WERI-Rb-1 (cell line): ENCODE results near the gene DPP4.

Source experiments
- DNase-seq: peaks from one replicate; pipeline ENCODE4 v3.0.0-alpha.2; 2020
- H3K27ac ChIP-seq: fragments of 250-450 bp; sonication (Bioruptor Pico); 2 replicates; pipeline ENCODE4 v1.5.1; 2020; ENCODE audit warnings: mild to moderate bottlenecking, moderate library complexity
- H3K27me3 ChIP-seq: fragments of 250-450 bp; sonication (Bioruptor Pico); 2 replicates; pipeline ENCODE4 v1.5.1; 2021; ENCODE audit warnings: mild to moderate bottlenecking, low read depth, moderate library complexity; ENCODE audit not compliant: insufficient read depth, severe bottlenecking
- H3K36me3 ChIP-seq: fragments of 250-450 bp; sonication (Bioruptor Pico); 2 replicates; pipeline ENCODE4 v1.5.1; 2020; ENCODE audit warnings: mild to moderate bottlenecking, moderate library complexity
- H3K4me3 ChIP-seq: 2 replicates; pipeline ENCODE4 v1.5.1; 2011; ENCODE audit warnings: low read depth, mild to moderate bottlenecking, control low read depth, low read length
- H3K9me3 ChIP-seq: fragments of 250-450 bp; sonication (Bioruptor Pico); 2 replicates; pipeline ENCODE4 v1.5.1; 2021; ENCODE audit warnings: mild to moderate bottlenecking, moderate library complexity; ENCODE audit not compliant: severe bottlenecking
- CTCF ChIP-seq: IDR thresholded peaks from 2 replicates; pipeline ENCODE4 v1.5.1; 2011; ENCODE audit warnings: low read depth, mild to moderate bottlenecking, control low read depth, inconsistent platforms, low read length

Gene DPP4

GRCh38 chr2:161975062-161975812 is 98.8 kb downstream of the DPP4 start:
- Histone ChIP-seq H3K27me3 (no peaks in the 10 kb centered on the region), H3K36me3 (no peaks in the 10 kb centered on the region), H3K4me3 (no peak overlapping the region), H3K27ac (no peak overlapping the region), H3K9me3 (no peaks in the 10 kb centered on the region)
- no peak for DNase-seq
- no peak for TF ChIP-seq CTCF

- no peak for DNase-seq
- Histone ChIP-seq H3K4me3 (no peak overlapping the region), H3K9me3 (no peaks in the 10 kb centered on the region), H3K27ac (no peak overlapping the region), H3K27me3 (no peaks in the 10 kb centered on the region), H3K36me3 (no peaks in the 10 kb centered on the region)
- TF ChIP-seq CTCF: no peak
These were observed 99.6 kb downstream of the DPP4 start for GRCh38 chr2:161974461-161974860.

- Histone ChIP-seq H3K4me3 (no peak overlapping the region), H3K27ac (no peak overlapping the region), H3K27me3 (no peaks in the 10 kb centered on the region), H3K9me3 (no peaks in the 10 kb centered on the region), H3K36me3 (no peaks in the 10 kb centered on the region)
- no peak for DNase-seq
- TF ChIP-seq CTCF: no peak
These were observed 101.1 kb downstream of the DPP4 start for GRCh38 chr2:161972866-161973265.

GRCh38 chr2:161972232-161972631 is 101.8 kb downstream of the DPP4 start:
- no peaks in the 10 kb centered on the region for H3K9me3 ChIP-seq
- DNase-seq: no peak
- no peak for TF ChIP-seq CTCF
- H3K36me3 ChIP-seq: no peaks in the 10 kb centered on the region
- no peaks in the 10 kb centered on the region for H3K27me3 ChIP-seq
- no peak overlapping the region for H3K27ac ChIP-seq
- no peak overlapping the region for H3K4me3 ChIP-seq

GRCh38 chr2:161971551-161971950 is 102.5 kb downstream of the DPP4 start:
- Histone ChIP-seq H3K4me3 (no peak overlapping the region), H3K27me3 (no peaks in the 10 kb centered on the region), H3K36me3 (no peaks in the 10 kb centered on the region), H3K9me3 (no peaks in the 10 kb centered on the region), H3K27ac (no peak overlapping the region)
- no peak for TF ChIP-seq CTCF
- no peak for DNase-seq

GRCh38 chr2:161969159-161969558 is 104.9 kb downstream of the DPP4 start:
- H3K36me3 ChIP-seq: no peaks in the 10 kb centered on the region
- no peak overlapping the region for H3K4me3 ChIP-seq
- no peak for TF ChIP-seq CTCF

More at GRCh38 chr2:161969159-161969558, 104.9 kb downstream of the DPP4 start:
- Histone ChIP-seq H3K27ac (no peak overlapping the region), H3K9me3 (no peaks in the 10 kb centered on the region), H3K27me3 (no peaks in the 10 kb centered on the region)
- DNase-seq: no peak
